Measurements from ENCODE around the gene GALNTL6. TPM values are rescaled to one million over a fixed set of nuclear protein-coding genes. Genes with fewer than 3 reads are reported as not detected.

Gene GALNTL6
- total and polyA plus RNA-seq, 2 experiments from 2014 or later: 0.38 to 0.40 TPM

DNA sequence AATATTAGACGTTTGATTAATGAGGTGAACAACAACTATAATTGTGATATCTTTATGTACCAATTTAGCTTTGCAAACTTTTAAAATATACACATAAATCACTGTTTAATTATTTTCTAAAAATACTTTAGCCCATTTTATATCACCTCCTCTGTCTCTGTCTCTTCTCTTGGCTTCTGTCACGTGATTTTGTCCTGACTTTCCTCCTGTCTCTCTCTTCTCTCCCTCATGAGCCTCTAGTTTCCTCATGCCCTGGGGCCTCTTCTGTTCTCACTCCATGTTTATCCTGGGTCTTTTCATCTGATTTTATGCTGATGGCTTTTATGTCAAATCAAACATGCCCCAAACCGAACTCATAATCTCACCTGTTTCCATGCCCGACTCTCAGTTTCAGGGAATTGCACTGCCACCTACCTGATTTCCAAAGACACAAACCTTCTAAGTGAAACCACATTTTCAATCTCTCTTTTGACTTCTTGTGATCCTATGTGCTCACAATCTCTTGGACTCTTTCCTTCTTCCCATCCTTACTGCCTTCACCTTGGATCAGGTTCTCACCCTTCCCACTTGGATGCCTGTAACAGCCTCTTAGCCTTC, 1052.4 kb downstream of the GALNTL6 start:
- Histone ChIP-seq H2AFZ (peak overlapping the region; percentile 3; the same call in 1 of the 2 replicates), H3K4me1 (ENCODE audit: insufficient read depth) (peaks cover 6% of the 10 kb centered on the region; the same call in 1 of the 2 replicates), H3K79me2 (replicated peaks; ENCODE audit: insufficient read depth) (no peaks in the 10 kb centered on the region), H3K4me3 (no peak overlapping the region), H3K27me3 (ENCODE audit: insufficient read depth) (no peaks in the 10 kb centered on the region), H3K36me3 (ENCODE audit: insufficient read depth) (no peaks in the 10 kb centered on the region), H3K27ac (ENCODE audit: low read depth) (no peak overlapping the region), H4K20me1 (replicated peaks; ENCODE audit: insufficient read depth) (no peaks in the 10 kb centered on the region), H3K9me2 (ENCODE audit: insufficient read depth) (no peaks in the 10 kb centered on the region), H3F3A (replicated peaks; ENCODE audit: low read depth) (no peaks in the 10 kb centered on the region), H3K4me2 (no peak overlapping the region)
- Mint-ChIP-seq H3K27me3 (ENCODE audit: insufficient read depth, low read depth, poor library complexity) (no peaks in the 10 kb centered on the region), H3K4me1 (peaks cover 10% of the 10 kb centered on the region; the same call in 2 of the 3 replicates), H3K9me3 (peaks cover 26% of the 10 kb centered on the region), H3K27ac (no peak overlapping the region), H3K36me3 (ENCODE audit: low read depth) (peaks cover 11% of the 10 kb centered on the region), H3K4me3 (no peak overlapping the region)
- peak; percentile 14 for DNase-seq (ENCODE audit: low spot score)
- ATAC-seq: no peak
- peak in 1 of 2 experiments; percentile 60; a peak in 3 of 4 replicates for TF ChIP-seq CTCF (conservative IDR thresholded peaks at IDR 0.05; ENCODE audit: low read depth in 2 of 2)
- TF ChIP-seq NANOG (IDR thresholded peaks at IDR 0.05; ENCODE audit: borderline replicate concordance): no peak

GRCh38 chr4:172866421-172866820, 1053.2 kb downstream of the GALNTL6 start:
- H3K4me1 ChIP-seq (ENCODE audit: insufficient read depth): peaks cover 6% of the 10 kb centered on the region; the same call in 1 of the 2 replicates
- ATAC-seq (no peak), DNase-seq (ENCODE audit: low spot score) (no peak)
- H3K27ac ChIP-seq (ENCODE audit: low read depth): no peak overlapping the region
- no peaks in the 10 kb centered on the region for H3K27me3 ChIP-seq (ENCODE audit: insufficient read depth)
- H3K4me2 ChIP-seq: no peak overlapping the region
- H3K79me2 ChIP-seq (replicated peaks; ENCODE audit: insufficient read depth): no peaks in the 10 kb centered on the region
- H4K20me1 ChIP-seq (replicated peaks; ENCODE audit: insufficient read depth): no peaks in the 10 kb centered on the region
- H3K36me3 ChIP-seq (ENCODE audit: insufficient read depth): no peaks in the 10 kb centered on the region
- peaks cover 26% of the 10 kb centered on the region for H3K9me3 Mint-ChIP-seq
- H3K4me3 ChIP-seq: no peak overlapping the region
- no peak for TF ChIP-seq ZNF114 (CRISPR knock-in tag; IDR thresholded peaks at IDR 0.05)
- H3K4me1 Mint-ChIP-seq: peaks cover 10% of the 10 kb centered on the region; the same call in 2 of the 3 replicates
- no peak overlapping the region for H3K4me3 Mint-ChIP-seq
- no peak overlapping the region for H3K27ac Mint-ChIP-seq
- H3K36me3 Mint-ChIP-seq (ENCODE audit: low read depth): peaks cover 11% of the 10 kb centered on the region
- H3K27me3 Mint-ChIP-seq (ENCODE audit: insufficient read depth, low read depth, poor library complexity): no peaks in the 10 kb centered on the region
- no peak overlapping the region for H2AFZ ChIP-seq
- H3K9me2 ChIP-seq (ENCODE audit: insufficient read depth): no peaks in the 10 kb centered on the region
- H3F3A ChIP-seq (replicated peaks; ENCODE audit: low read depth): no peaks in the 10 kb centered on the region

GRCh38 chr4:172867835-172868234, 1054.6 kb downstream of the GALNTL6 start:
- no peak overlapping the region for H3K4me3 ChIP-seq
- Mint-ChIP-seq H3K4me1 (peaks cover 18% of the 10 kb centered on the region), H3K27me3 (ENCODE audit: insufficient read depth, low read depth, poor library complexity) (no peaks in the 10 kb centered on the region), H3K27ac (no peak overlapping the region), H3K9me3 (peaks cover 13% of the 10 kb centered on the region), H3K4me3 (no peak overlapping the region), H3K36me3 (ENCODE audit: low read depth) (peaks cover 5% of the 10 kb centered on the region; the same call in 1 of the 3 replicates)
- H3K27ac ChIP-seq (ENCODE audit: low read depth): no peak overlapping the region
- H3F3A ChIP-seq (replicated peaks; ENCODE audit: low read depth): no peaks in the 10 kb centered on the region
- H3K9me2 ChIP-seq (ENCODE audit: insufficient read depth): no peaks in the 10 kb centered on the region
- H2AFZ ChIP-seq: peak overlapping the region; percentile 34; the same call in 1 of the 2 replicates
- DNase-seq (ENCODE audit: low spot score) (no peak), ATAC-seq (no peak)
- peaks cover 14% of the 10 kb centered on the region for H3K4me1 ChIP-seq (ENCODE audit: insufficient read depth)
- no peaks in the 10 kb centered on the region for H3K36me3 ChIP-seq (ENCODE audit: insufficient read depth)
- no peaks in the 10 kb centered on the region for H3K79me2 ChIP-seq (replicated peaks; ENCODE audit: insufficient read depth)
- H3K4me2 ChIP-seq: no peak overlapping the region
- no peaks in the 10 kb centered on the region for H4K20me1 ChIP-seq (replicated peaks; ENCODE audit: insufficient read depth)
- no peaks in the 10 kb centered on the region for H3K27me3 ChIP-seq (ENCODE audit: insufficient read depth)
- TF ChIP-seq ZNF114 (CRISPR knock-in tag; IDR thresholded peaks at IDR 0.05): no peak
- TF ChIP-seq POLR2AphosphoS5 (IDR thresholded peaks at IDR 0.05; ENCODE audit: low read depth): no peak
- TF ChIP-seq NANOG (IDR thresholded peaks at IDR 0.05; ENCODE audit: borderline replicate concordance): no peak
- no peak for TF ChIP-seq ZNF331 (CRISPR knock-in tag; IDR thresholded peaks at IDR 0.05; ENCODE audit: low read depth)
- TF ChIP-seq EZH2 (IDR thresholded peaks at IDR 0.05; ENCODE audit: low read depth, unreplicated experiment): no peak
- TF ChIP-seq STAT1 (IDR thresholded peaks at IDR 0.05; ENCODE audit: unreplicated experiment): no peak
- no peak for TF ChIP-seq CTCF (conservative IDR thresholded peaks at IDR 0.05; ENCODE audit: low read depth in 2 of 2)
- TF ChIP-seq, protein P1, sequence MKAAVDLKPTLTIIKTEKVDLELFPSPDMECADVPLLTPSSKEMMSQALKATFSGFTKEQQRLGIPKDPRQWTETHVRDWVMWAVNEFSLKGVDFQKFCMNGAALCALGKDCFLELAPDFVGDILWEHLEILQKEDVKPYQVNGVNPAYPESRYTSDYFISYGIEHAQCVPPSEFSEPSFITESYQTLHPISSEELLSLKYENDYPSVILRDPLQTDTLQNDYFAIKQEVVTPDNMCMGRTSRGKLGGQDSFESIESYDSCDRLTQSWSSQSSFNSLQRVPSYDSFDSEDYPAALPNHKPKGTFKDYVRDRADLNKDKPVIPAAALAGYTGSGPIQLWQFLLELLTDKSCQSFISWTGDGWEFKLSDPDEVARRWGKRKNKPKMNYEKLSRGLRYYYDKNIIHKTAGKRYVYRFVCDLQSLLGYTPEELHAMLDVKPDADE (IDR thresholded peaks at IDR 0.05): no peak
